GM10266 (cell line): ENCODE results near the gene CLCN4.

Source experiments
- DNase-seq: peaks from one replicate; pipeline ENCODE4 v3.0.0; 2012; ENCODE audit errors: extremely low spot score
- TF ChIP-seq, protein P1 (sequence below): IDR thresholded peaks from 2 replicates; pipeline ENCODE4 v1.5.1; 2012; ENCODE audit warnings: mild to moderate bottlenecking, low read depth; ENCODE audit not compliant: control insufficient read depth, insufficient read depth; ENCODE audit errors: missing control alignments

The CLCN4 gene

DNA sequence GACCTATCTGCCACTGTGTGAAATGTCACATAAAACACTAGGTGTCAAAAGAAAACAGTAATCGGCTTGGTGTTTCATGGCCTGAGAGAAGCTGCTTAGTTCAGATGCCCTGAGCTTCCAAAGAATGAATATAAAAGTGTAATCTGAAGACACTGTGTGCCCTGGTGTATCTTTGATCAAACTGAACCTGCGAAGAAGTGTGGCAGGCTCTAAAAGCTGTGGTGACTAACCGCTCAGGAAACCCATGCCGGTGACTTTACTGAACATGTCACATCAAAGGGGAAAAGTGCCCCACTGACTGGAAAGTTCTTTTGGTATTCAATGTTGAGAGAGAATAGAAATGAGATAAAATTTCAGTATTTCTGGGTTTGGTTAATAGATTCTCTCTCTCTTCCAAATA lies 89.1 kb downstream of the CLCN4 start:
- DNase-seq = no peak
- TF ChIP-seq, protein P1, sequence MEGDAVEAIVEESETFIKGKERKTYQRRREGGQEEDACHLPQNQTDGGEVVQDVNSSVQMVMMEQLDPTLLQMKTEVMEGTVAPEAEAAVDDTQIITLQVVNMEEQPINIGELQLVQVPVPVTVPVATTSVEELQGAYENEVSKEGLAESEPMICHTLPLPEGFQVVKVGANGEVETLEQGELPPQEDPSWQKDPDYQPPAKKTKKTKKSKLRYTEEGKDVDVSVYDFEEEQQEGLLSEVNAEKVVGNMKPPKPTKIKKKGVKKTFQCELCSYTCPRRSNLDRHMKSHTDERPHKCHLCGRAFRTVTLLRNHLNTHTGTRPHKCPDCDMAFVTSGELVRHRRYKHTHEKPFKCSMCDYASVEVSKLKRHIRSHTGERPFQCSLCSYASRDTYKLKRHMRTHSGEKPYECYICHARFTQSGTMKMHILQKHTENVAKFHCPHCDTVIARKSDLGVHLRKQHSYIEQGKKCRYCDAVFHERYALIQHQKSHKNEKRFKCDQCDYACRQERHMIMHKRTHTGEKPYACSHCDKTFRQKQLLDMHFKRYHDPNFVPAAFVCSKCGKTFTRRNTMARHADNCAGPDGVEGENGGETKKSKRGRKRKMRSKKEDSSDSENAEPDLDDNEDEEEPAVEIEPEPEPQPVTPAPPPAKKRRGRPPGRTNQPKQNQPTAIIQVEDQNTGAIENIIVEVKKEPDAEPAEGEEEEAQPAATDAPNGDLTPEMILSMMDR = no peak

DNA sequence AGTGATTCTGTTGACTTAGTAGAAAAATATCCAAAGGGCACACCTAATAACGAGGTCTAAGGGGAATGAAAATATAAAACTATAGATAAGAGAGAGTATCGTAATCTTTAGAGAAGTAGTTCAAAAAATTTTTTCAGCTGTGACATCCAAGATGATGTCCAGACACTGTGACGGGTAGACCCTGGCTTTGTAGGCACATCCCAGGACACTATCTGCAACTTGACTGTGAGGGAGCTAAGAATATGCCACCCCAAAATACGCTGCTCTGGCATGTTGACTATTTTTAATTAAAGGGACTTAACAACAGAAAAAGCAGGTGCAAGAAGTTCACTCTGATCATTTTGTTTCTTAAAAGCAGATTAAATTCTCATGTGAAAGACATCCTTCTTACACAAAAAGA lies 89.5 kb downstream of the CLCN4 start:
- no peak for DNase-seq
- TF ChIP-seq, protein P1 = no peak

DNA sequence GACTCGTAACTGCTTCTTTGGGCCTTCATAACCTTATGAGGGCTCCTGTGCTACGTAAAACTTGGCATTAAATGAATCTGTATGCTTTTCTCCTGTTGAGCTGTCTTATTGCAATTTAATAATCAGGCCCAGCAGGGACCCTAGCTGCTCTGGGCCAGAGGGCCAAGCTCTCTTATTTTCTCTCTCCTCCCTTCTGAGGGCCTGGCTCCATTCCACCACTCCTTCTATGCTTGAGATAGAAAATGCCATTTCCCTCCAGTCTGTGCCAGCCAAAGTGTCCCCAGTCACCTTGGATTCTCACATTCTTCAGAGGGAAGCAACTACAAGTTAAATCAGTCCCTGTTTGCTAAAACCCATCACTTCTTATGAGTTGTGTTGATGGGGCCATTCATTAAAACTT lies 90.1 kb downstream of the CLCN4 start:
- no peak for DNase-seq
- TF ChIP-seq, protein P1 = no peak

DNA sequence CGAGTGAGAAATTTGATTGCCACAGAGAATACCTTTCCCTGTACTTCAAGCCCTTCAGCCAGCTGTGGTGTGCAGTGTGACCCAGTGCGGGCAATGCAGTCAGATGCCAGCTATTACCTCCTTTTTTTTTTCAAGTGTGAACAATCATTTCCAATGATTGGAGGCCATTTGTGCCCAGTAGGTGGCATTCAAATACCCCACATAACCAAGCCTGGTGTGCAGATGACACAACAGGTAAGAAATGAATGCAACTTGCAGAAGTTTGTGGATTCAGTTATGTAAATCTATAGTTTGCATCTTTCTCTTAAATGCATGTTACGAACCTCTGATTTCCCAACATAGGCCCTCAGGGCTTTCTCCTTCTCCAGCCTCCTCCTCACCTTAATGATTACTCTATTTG lies 98.0 kb downstream of the CLCN4 start:
- TF ChIP-seq, protein P1 = no peak
- no peak for DNase-seq

DNA sequence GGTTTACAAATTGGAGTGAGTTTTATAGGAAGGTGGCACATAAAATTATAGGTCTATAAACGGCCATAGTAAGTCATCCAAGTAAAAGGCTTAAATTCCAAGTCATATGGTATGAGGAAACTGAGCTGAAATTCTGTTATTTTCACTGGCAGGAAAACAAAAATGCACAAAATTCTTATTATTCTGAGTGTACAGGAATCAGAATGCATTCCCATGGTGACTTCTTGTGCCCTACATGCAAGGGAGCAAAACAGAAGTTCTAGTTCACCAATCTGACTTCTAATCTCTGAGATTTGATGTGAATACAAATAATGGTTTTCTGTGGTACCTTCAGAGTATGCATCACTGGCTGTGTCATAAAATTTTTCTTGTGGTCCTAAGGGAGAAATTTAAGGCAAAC lies 102.9 kb downstream of the CLCN4 start:
- TF ChIP-seq, protein P1 = no peak
- DNase-seq = no peak

DNA sequence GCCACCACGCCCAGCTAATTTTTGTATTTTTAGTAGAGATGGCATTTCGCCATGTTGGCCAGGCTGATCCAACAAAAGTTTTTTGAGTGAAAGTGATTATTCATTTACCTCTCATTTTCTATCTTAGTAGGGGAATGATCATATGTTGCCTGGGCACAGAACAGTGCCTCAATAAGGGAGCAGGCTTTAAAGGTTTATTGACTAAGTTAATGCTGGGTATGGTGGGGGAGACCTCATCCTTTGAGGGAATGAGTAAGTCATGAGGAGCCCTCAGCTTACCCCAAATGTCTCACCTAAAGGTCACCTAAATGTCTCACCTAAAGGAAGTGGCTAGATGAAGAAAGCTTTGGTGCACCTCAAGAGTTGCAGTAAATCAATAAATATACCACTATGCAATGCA lies 109.0 kb downstream of the CLCN4 start:
- TF ChIP-seq, protein P1 = no peak
- DNase-seq = no peak

DNA sequence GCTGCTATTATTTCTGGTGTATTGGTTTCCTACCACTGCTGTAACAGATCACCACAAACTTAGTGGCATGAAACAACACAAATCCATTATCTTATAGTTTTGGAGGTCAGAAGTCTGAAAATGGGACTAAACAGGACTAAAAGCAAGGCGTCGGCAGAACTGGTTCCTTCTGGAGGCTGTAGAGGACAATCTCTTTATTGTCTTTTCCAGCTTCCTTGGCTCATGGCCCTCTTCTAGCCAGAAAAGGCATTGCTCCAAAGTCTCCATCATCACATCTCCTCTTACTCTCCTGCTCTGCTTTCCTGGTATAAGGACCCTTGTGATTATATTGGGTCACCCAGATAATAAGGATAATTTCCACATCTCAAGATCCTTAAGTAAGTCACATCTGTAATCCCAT lies 121.9 kb downstream of the CLCN4 start:
- DNase-seq = no peak
- TF ChIP-seq, protein P1 = no peak
